Globus pallidus (tissue), 1 donor: ENCODE results near the gene TRIB2.

ENCODE experiments used
- DNase-seq: peaks from one replicate; pipeline ENCODE4 v3.0.0-alpha.2; 2015; ENCODE audit warnings: low spot score

The TRIB2 gene

GRCh38 chr2:12742891-12743290, 26.2 kb downstream of the TRIB2 start:
- no peak for DNase-seq

- no peak for DNase-seq
These were observed 33.6 kb downstream of the TRIB2 start for GRCh38 chr2:12750166-12750905.

- no peak for DNase-seq
These were observed 37.9 kb downstream of the TRIB2 start for GRCh38 chr2:12754643-12755042.

GRCh38 chr2:12755384-12755783, 38.6 kb downstream of the TRIB2 start:
- DNase-seq: no peak

- DNase-seq: no peak
These were observed 42.5 kb downstream of the TRIB2 start for GRCh38 chr2:12759248-12759647.

- no peak for DNase-seq
These were observed 44.4 kb downstream of the TRIB2 start for GRCh38 chr2:12761104-12761503.

- DNase-seq: no peak
These were observed 45.6 kb downstream of the TRIB2 start for GRCh38 chr2:12762337-12762736.

- DNase-seq: no peak
These were observed 46.2 kb downstream of the TRIB2 start for GRCh38 chr2:12762976-12763375.

GRCh38 chr2:12763486-12763885, 46.8 kb downstream of the TRIB2 start:
- DNase-seq: no peak

GRCh38 chr2:12764075-12764730, 47.5 kb downstream of the TRIB2 start:
- no peak for DNase-seq

- no peak for DNase-seq
These were observed 48.3 kb downstream of the TRIB2 start for GRCh38 chr2:12764849-12765605.

GRCh38 chr2:12766421-12766879, 49.7 kb downstream of the TRIB2 start:
- no peak for DNase-seq

GRCh38 chr2:12767541-12767940, 50.8 kb downstream of the TRIB2 start:
- DNase-seq: no peak

- DNase-seq: no peak
These were observed 51.4 kb downstream of the TRIB2 start for GRCh38 chr2:12767996-12768624.

- no peak for DNase-seq
These were observed 52.9 kb downstream of the TRIB2 start for GRCh38 chr2:12769492-12770105.

- DNase-seq: no peak
These were observed 53.7 kb downstream of the TRIB2 start for GRCh38 chr2:12770300-12770968.

- no peak for DNase-seq
These were observed 54.4 kb downstream of the TRIB2 start for GRCh38 chr2:12771154-12771553.

GRCh38 chr2:12773586-12774394, 57.1 kb downstream of the TRIB2 start:
- DNase-seq: no peak

GRCh38 chr2:12774395-12774727, 57.6 kb downstream of the TRIB2 start:
- DNase-seq: no peak

- no peak for DNase-seq
These were observed 59.8 kb downstream of the TRIB2 start for GRCh38 chr2:12776521-12776961.

- DNase-seq: no peak
These were observed 61.6 kb downstream of the TRIB2 start for GRCh38 chr2:12778369-12778768.
